Activated CD4-positive, alpha-beta T cell treated with anti-CD3 and anti-CD28 coated beads, Interleukin-2, amount 50 U/mL, for 48 hours (primary cell): ENCODE measurements around the gene PCDHGA2.
"Not testable (repeated sequence)": the region's sequence is repeated elsewhere in the genome, so short reads cannot be mapped to it uniquely, and the experiment has no call there.

Experiments used
- DNase-seq, 2 experiments: peaks; one replicate each; pipeline ENCODE4 v3.0.0-alpha.2; 2020

PCDHGA2 gene

GRCh38 chr5:141338538-141339306, at the start of gene PCDHGA2:
TSS of gene PCDHGA2 (plus strand) at chr5:141338760.
- no peak for DNase-seq

- DNase-seq, result no peak
Observed at GRCh38 chr5:141298376-141298775, 40.2 kb upstream of the PCDHGA2 start.

GRCh38 chr5:141303756-141304155, 34.8 kb upstream of the PCDHGA2 start, which contains the start of gene SLC25A2:
TSS of gene SLC25A2 (minus strand) at chr5:141304049. CDS start at chr5:141303865, 184 bp downstream.
- DNase-seq, result no peak

GRCh38 chr5:141306630-141307029, 31.9 kb upstream of the PCDHGA2 start:
- DNase-seq, result no peak

- DNase-seq, result no peak
Observed at GRCh38 chr5:141313711-141314110, 24.8 kb upstream of the PCDHGA2 start.

GRCh38 chr5:141316963-141317362, 21.6 kb upstream of the PCDHGA2 start:
- DNase-seq, result not testable (repeated sequence)

GRCh38 chr5:141319202-141319601, 19.4 kb upstream of the PCDHGA2 start:
- no peak for DNase-seq

- DNase-seq, result no peak
Observed at GRCh38 chr5:141319699-141320098, 18.9 kb upstream of the PCDHGA2 start.

GRCh38 chr5:141320225-141321169, 18.1 kb upstream of the PCDHGA2 start, which contains the start of gene TAF7:
TSS of gene TAF7 (minus strand) at chr5:141320784. CDS start at chr5:141320044, 740 bp downstream.
- DNase-seq, result peak; percentile 91 to 92

GRCh38 chr5:141322261-141322660, 16.3 kb upstream of the PCDHGA2 start:
- DNase-seq, result no peak

GRCh38 chr5:141326088-141326854, 12.3 kb upstream of the PCDHGA2 start:
- DNase-seq, result peak; percentile 67 to 69

GRCh38 chr5:141328231-141328630, 10.3 kb upstream of the PCDHGA2 start:
- DNase-seq, result no peak

GRCh38 chr5:141330299-141331080, 8.1 kb upstream of the PCDHGA2 start, which contains the start of gene PCDHGA1:
TSS of gene PCDHGA1 (plus strand) at chr5:141330514.
- no peak for DNase-seq

- not testable (repeated sequence) for DNase-seq
Observed at GRCh38 chr5:141332571-141332970, 6.0 kb upstream of the PCDHGA2 start.

GRCh38 chr5:141340781-141341354, 2.3 kb downstream of the PCDHGA2 start:
- not testable (repeated sequence) for DNase-seq

- DNase-seq, result no peak
Observed at GRCh38 chr5:141342773-141343172, 4.2 kb downstream of the PCDHGA2 start.

GRCh38 chr5:141343242-141343952, 4.8 kb downstream of the PCDHGA2 start, which contains the start of gene PCDHGA3:
TSS of gene PCDHGA3 (plus strand) at chr5:141343829. CDS start at chr5:141344034, 205 bp downstream.
- no peak for DNase-seq

- no peak for DNase-seq
Observed at GRCh38 chr5:141343953-141344463, 5.4 kb downstream of the PCDHGA2 start.

GRCh38 chr5:141345327-141345726, 6.8 kb downstream of the PCDHGA2 start:
- no peak for DNase-seq

GRCh38 chr5:141346017-141346416, 7.5 kb downstream of the PCDHGA2 start:
- not testable (repeated sequence) for DNase-seq
